ENCODE results near the gene SSTR3. TPM values are rescaled to one million over a fixed set of nuclear protein-coding genes. Genes with fewer than 3 reads are reported as not detected.
A peak's percentile ranks its signal among the peaks of the same experiment; 100 is the strongest.

The SSTR3 gene
- total and polyA plus RNA-seq, 2 donors (not counting 1 experiment from before 2014, with no cell fraction given) = not detected

DNA sequence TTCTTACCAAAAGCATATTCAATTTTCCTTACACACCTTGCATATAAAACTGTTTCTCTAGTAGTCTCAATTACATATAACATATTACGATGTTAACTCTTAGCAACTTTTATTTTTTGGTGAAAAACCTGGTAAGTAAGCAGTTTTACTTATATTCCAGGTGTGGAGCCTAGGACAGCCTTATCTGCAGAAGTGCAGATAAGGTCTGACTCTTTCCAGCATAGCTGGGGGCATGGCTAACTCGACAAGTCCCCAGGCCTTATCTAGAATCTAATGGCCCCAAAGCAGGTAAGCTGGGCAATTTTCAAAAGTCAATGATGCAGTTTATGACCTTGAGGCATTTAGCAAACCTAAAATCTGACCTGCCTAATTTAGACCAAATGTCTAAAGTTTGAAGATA, 20.1 kb downstream of the SSTR3 start:
- TF ChIP-seq EZH2 (IDR thresholded peaks at IDR 0.05; ENCODE audit: low read length, missing control alignments) = no peak
- TF ChIP-seq, protein P1, sequence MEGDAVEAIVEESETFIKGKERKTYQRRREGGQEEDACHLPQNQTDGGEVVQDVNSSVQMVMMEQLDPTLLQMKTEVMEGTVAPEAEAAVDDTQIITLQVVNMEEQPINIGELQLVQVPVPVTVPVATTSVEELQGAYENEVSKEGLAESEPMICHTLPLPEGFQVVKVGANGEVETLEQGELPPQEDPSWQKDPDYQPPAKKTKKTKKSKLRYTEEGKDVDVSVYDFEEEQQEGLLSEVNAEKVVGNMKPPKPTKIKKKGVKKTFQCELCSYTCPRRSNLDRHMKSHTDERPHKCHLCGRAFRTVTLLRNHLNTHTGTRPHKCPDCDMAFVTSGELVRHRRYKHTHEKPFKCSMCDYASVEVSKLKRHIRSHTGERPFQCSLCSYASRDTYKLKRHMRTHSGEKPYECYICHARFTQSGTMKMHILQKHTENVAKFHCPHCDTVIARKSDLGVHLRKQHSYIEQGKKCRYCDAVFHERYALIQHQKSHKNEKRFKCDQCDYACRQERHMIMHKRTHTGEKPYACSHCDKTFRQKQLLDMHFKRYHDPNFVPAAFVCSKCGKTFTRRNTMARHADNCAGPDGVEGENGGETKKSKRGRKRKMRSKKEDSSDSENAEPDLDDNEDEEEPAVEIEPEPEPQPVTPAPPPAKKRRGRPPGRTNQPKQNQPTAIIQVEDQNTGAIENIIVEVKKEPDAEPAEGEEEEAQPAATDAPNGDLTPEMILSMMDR (conservative IDR thresholded peaks at IDR 0.05 in 1 of 2, IDR thresholded peaks at IDR 0.05 in 1 of 2; ENCODE audit: low read depth in 1 of 2, low read length in 2 of 2) = no peak
- Histone ChIP-seq H3K79me2 (ENCODE audit: control insufficient read depth, insufficient read depth, low read length) (no peaks in the 10 kb centered on the region), H3K27me3 (ENCODE audit: control insufficient read depth, insufficient read depth, low read length) (no peaks in the 10 kb centered on the region)

DNA sequence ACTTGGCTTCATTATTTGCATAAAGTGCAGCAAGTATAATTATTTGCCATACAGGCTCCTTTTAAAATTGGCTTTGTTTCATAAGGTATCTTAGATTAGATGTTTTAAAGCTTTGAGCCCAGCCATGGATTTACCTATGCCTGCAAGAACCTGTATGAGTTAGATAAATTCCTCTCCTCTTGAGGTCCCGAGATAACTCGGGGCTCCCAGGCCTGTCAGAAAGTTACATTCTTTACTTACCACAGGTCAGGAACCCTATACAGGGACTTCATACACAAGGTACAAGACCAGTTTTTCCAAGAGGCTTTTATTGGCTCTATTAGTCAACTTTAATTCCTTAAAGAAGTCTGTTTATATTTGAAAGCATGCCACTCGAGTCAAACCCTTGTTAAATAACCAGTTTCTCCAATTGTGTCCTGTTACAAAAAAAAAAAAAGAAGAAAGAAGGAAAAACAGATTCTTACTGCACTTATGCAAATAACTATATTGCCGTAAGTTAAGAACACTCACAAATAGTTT, 22.0 kb downstream of the SSTR3 start:
- H3K9ac ChIP-seq (ENCODE audit: insufficient read depth, low read length) = no peak overlapping the region
- H3K4me1 ChIP-seq (ENCODE audit: control insufficient read depth, extremely low read depth, insufficient read depth, low read length) = peaks cover 18% of the 10 kb centered on the region
- TF ChIP-seq, protein P1 (conservative IDR thresholded peaks at IDR 0.05 in 1 of 2, IDR thresholded peaks at IDR 0.05 in 1 of 2; ENCODE audit: low read depth in 1 of 2, low read length in 2 of 2) = no peak
- TF ChIP-seq EZH2 (IDR thresholded peaks at IDR 0.05; ENCODE audit: low read length, missing control alignments) = no peak
- H3K9me3 ChIP-seq (ENCODE audit: control insufficient read depth, insufficient read depth, low read depth, low read length) = no peaks in the 10 kb centered on the region
- DNase-seq (ENCODE audit: low read depth in 2 of 2) = peak in 1 of 2 donors; percentile 27
- H3K36me3 ChIP-seq (ENCODE audit: control insufficient read depth, insufficient read depth, low read length) = no peaks in the 10 kb centered on the region
- H4K20me1 ChIP-seq (ENCODE audit: control insufficient read depth, extremely low read depth, insufficient read depth, low read length) = no peaks in the 10 kb centered on the region
- H3K4me3 ChIP-seq (replicated peaks in 1 of 4; ENCODE audit: control extremely low read depth in 1 of 4, insufficient read depth in 1 of 4, low read depth in 3 of 4, low read length in 4 of 4) = no peak overlapping the region
- no peaks in the 10 kb centered on the region for H3K79me2 ChIP-seq (ENCODE audit: control insufficient read depth, insufficient read depth, low read length)
- H3K27ac ChIP-seq (ENCODE audit: insufficient read depth, low read length) = no peak overlapping the region
- no peak overlapping the region for H3K4me2 ChIP-seq (ENCODE audit: extremely low read depth, insufficient read depth, low read length)
- H3K27me3 ChIP-seq (ENCODE audit: control insufficient read depth, insufficient read depth, low read length) = no peaks in the 10 kb centered on the region
- no peak overlapping the region for H2AFZ ChIP-seq (ENCODE audit: low read length)

More for the DNA sequence above, 20.1 kb downstream of the SSTR3 start:
- no peak overlapping the region for H3K4me3 ChIP-seq (replicated peaks in 1 of 4; ENCODE audit: control extremely low read depth in 1 of 4, insufficient read depth in 1 of 4, low read depth in 3 of 4, low read length in 4 of 4)
- peaks cover 24% of the 10 kb centered on the region for H3K4me1 ChIP-seq (ENCODE audit: control insufficient read depth, extremely low read depth, insufficient read depth, low read length)
- H3K4me2 ChIP-seq (ENCODE audit: extremely low read depth, insufficient read depth, low read length) = no peak overlapping the region
- no peak for DNase-seq (ENCODE audit: low read depth in 2 of 2)
- no peak overlapping the region for H3K27ac ChIP-seq (ENCODE audit: insufficient read depth, low read length)
- no peak overlapping the region for H3K9ac ChIP-seq (ENCODE audit: insufficient read depth, low read length)
- H4K20me1 ChIP-seq (ENCODE audit: control insufficient read depth, extremely low read depth, insufficient read depth, low read length) = no peaks in the 10 kb centered on the region
- H3K36me3 ChIP-seq (ENCODE audit: control insufficient read depth, insufficient read depth, low read length) = no peaks in the 10 kb centered on the region
- H3K9me3 ChIP-seq (ENCODE audit: control insufficient read depth, insufficient read depth, low read depth, low read length) = no peaks in the 10 kb centered on the region
- no peak overlapping the region for H2AFZ ChIP-seq (ENCODE audit: low read length)

DNA sequence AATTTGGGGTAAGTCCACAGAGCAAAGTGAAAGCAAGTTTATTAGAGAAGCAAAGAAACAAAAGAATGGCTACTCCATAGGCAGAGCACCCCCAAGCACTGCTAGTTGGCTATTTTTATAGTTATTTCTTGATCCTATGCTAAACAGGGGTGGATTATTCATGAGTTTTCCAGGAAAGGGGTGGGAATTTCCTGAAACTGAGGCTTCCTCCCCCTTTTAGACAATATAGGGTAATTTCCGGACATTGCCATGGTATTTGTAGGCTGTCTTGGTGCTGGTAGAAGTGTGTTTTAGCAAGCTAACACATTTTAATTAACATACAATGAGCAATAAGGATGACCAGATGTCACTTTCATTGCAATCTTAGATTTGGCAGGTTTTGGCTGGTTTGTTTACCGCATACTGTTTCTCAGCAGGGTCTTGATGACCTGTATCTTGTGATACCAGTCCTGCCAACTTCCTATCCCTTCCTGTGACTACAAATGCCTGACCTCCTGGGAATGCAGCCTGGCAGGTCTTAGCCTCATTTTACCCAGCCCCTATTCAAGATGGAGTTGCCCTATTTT, 23.3 kb downstream of the SSTR3 start:
- Histone ChIP-seq H3K9me3 (ENCODE audit: control insufficient read depth, insufficient read depth, low read depth, low read length) (no peaks in the 10 kb centered on the region), H3K27me3 (ENCODE audit: control insufficient read depth, insufficient read depth, low read length) (no peaks in the 10 kb centered on the region), H3K79me2 (ENCODE audit: control insufficient read depth, insufficient read depth, low read length) (no peaks in the 10 kb centered on the region), H2AFZ (ENCODE audit: low read length) (no peak overlapping the region), H3K4me3 (replicated peaks in 1 of 4; ENCODE audit: control extremely low read depth in 1 of 4, insufficient read depth in 1 of 4, low read depth in 3 of 4, low read length in 4 of 4) (no peak overlapping the region), H3K4me2 (ENCODE audit: extremely low read depth, insufficient read depth, low read length) (peak overlapping the region; percentile 75), H3K9ac (ENCODE audit: insufficient read depth, low read length) (no peak overlapping the region), H3K36me3 (ENCODE audit: control insufficient read depth, insufficient read depth, low read length) (no peaks in the 10 kb centered on the region), H3K4me1 (ENCODE audit: control insufficient read depth, extremely low read depth, insufficient read depth, low read length) (peaks cover 18% of the 10 kb centered on the region), H4K20me1 (ENCODE audit: control insufficient read depth, extremely low read depth, insufficient read depth, low read length) (no peaks in the 10 kb centered on the region), H3K27ac (ENCODE audit: insufficient read depth, low read length) (no peak overlapping the region)
- TF ChIP-seq EZH2 (IDR thresholded peaks at IDR 0.05; ENCODE audit: low read length, missing control alignments) = no peak
- TF ChIP-seq, protein P1 (conservative IDR thresholded peaks at IDR 0.05 in 1 of 2, IDR thresholded peaks at IDR 0.05 in 1 of 2; ENCODE audit: low read depth in 1 of 2, low read length in 2 of 2) = no peak
- peak in 1 of 2 donors; percentile 61 for DNase-seq (ENCODE audit: low read depth in 2 of 2)
